ENCODE results near the gene STEAP4. TPM values are rescaled to one million over a fixed set of nuclear protein-coding genes. Genes with fewer than 3 reads are reported as not detected.

Gene STEAP4
- polyA plus RNA-seq, 2 of the 4 experiments (the other 2 are of a cell fraction) = not detected

DNA sequence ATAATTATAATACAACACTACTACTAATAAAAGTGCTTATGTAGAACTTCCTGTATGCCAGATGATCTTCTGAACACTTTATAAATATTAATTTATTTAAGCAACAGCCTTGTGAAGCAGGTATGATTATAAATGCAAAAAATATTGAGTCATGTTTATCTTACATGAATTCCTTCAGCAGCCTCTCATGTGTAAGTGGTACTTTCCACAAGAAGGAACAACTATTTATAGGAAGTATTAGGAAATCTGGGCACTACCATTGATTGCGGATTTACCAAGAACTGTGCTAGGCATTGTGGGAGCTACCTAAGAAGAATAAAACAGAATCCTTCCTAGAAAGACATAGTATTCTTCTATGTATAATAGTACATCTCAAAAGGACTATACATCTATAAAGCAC, 10.7 kb upstream of the STEAP4 start:
- H3K9me3 ChIP-seq = no peaks in the 10 kb centered on the region
- CTCF ChIA-PET = interaction anchor here (1.6 kb wide), 1 partner anchor 10 kb away, joined by 3 read pairs; no protein-coding TSS in a partner anchor
- H3K4me3 ChIP-seq = no peak overlapping the region
- ATAC-seq = no peak
- WGBS (ENCODE audit: missing lambda C conversion rate) = 69% methylated on average over 1 of the region's 1 CpG
- H3K4me1 ChIP-seq = no peaks in the 10 kb centered on the region
- no peak for DNase-seq (ENCODE audit: low read depth in 1 of 2, low spot score in 1 of 2)
- no peak overlapping the region for H3K4me2 ChIP-seq
- TF ChIP-seq BCL3 (IDR thresholded peaks at IDR 0.05) = no peak
- no peak for TF ChIP-seq ZC3H11A (IDR thresholded peaks at IDR 0.05)
- TF ChIP-seq, protein P1, sequence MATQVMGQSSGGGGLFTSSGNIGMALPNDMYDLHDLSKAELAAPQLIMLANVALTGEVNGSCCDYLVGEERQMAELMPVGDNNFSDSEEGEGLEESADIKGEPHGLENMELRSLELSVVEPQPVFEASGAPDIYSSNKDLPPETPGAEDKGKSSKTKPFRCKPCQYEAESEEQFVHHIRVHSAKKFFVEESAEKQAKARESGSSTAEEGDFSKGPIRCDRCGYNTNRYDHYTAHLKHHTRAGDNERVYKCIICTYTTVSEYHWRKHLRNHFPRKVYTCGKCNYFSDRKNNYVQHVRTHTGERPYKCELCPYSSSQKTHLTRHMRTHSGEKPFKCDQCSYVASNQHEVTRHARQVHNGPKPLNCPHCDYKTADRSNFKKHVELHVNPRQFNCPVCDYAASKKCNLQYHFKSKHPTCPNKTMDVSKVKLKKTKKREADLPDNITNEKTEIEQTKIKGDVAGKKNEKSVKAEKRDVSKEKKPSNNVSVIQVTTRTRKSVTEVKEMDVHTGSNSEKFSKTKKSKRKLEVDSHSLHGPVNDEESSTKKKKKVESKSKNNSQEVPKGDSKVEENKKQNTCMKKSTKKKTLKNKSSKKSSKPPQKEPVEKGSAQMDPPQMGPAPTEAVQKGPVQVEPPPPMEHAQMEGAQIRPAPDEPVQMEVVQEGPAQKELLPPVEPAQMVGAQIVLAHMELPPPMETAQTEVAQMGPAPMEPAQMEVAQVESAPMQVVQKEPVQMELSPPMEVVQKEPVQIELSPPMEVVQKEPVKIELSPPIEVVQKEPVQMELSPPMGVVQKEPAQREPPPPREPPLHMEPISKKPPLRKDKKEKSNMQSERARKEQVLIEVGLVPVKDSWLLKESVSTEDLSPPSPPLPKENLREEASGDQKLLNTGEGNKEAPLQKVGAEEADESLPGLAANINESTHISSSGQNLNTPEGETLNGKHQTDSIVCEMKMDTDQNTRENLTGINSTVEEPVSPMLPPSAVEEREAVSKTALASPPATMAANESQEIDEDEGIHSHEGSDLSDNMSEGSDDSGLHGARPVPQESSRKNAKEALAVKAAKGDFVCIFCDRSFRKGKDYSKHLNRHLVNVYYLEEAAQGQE (IDR thresholded peaks at IDR 0.05) = no peak
- TF ChIP-seq ELK1 (IDR thresholded peaks at IDR 0.05; ENCODE audit: low read depth, low read length) = no peak
- POLR2A ChIA-PET = no interaction called here
- no peak overlapping the region for H3K27ac ChIP-seq
- FAIRE-seq = no peak

DNA sequence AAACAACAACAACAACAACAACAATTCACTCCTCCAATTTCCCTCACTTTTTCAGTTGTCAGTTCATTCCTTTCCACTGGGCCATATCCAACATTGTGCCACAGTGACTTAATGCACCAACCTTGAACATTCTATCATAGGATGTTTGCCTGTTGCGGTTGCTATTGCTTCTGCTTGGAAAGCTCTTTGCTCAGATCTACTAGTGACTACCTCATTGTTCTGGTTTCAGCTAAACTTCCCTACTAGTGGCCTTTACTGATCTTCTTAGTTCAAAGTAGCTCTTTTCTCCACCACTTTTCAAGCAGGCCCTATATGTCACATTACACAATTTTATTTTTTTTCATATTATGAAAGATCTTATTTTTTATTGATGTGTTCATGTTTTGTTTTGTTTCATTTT, 9.8 kb upstream of the STEAP4 start:
- no peak for ATAC-seq
- FAIRE-seq = no peak
- 92% methylated on average over 1 of the region's 1 CpG for WGBS (ENCODE audit: missing lambda C conversion rate)
- no peak overlapping the region for H3K27ac ChIP-seq
- ChIA-PET CTCF (interaction anchor here (0.6 kb wide), 1 partner anchor 83 kb away, joined by 3 read pairs; no protein-coding TSS in a partner anchor), POLR2A (no interaction called here)
- TF ChIP-seq RFX5 (IDR thresholded peaks at IDR 0.05) = no peak
- no peak for DNase-seq (ENCODE audit: low read depth in 1 of 2, low spot score in 1 of 2)
- H3K4me2 ChIP-seq = no peak overlapping the region
- H3K9me3 ChIP-seq = no peaks in the 10 kb centered on the region
- H3K4me1 ChIP-seq = no peaks in the 10 kb centered on the region
- no peak overlapping the region for H3K4me3 ChIP-seq

DNA sequence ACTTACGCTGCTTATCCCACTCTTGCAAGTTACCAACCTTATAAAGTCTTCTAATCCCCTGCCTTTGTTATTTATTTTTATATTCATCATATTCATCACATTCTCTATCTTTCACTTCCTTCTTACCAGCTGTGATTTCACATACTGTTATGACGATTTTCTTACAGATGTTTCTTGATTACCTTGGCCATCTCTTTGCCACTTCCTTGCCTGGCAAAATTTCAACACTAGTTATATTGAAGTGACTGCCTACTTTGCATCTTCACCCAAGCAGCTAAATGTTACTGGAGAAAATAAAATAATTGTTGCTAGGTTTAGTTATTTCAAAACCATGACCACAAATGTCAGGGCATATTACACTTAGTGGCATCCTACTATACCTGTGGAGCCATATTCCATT, 8.8 kb upstream of the STEAP4 start:
- no peaks in the 10 kb centered on the region for H3K9me3 ChIP-seq
- no peak overlapping the region for H3K4me3 ChIP-seq
- TF ChIP-seq HDAC2 (IDR thresholded peaks at IDR 0.05) (no peak), HOXB13 (CRISPR knock-in tag; IDR thresholded peaks at IDR 0.05; ENCODE audit: low read depth) (no peak), MAZ (IDR thresholded peaks at IDR 0.05; ENCODE audit: borderline replicate concordance, low read depth, low read length) (no peak), RCOR1 (IDR thresholded peaks at IDR 0.05; ENCODE audit: low read depth, low read length) (no peak), JUNB (IDR thresholded peaks at IDR 0.05) (no peak), JUN (IDR thresholded peaks at IDR 0.05) (no peak), SMC3 (IDR thresholded peaks at IDR 0.05) (no peak), HEYL (CRISPR knock-in tag; IDR thresholded peaks at IDR 0.05) (no peak), HOXB5 (CRISPR knock-in tag; IDR thresholded peaks at IDR 0.05) (no peak), EHF (CRISPR knock-in tag; IDR thresholded peaks at IDR 0.05) (no peak), ESRRA (IDR thresholded peaks at IDR 0.05; ENCODE audit: borderline replicate concordance, low read length) (no peak), NPAS2 (CRISPR knock-in tag; IDR thresholded peaks at IDR 0.05; ENCODE audit: borderline replicate concordance) (no peak), POLR2AphosphoS2 (conservative IDR thresholded peaks at IDR 0.05; ENCODE audit: low read length) (no peak), SREBF2 (IDR thresholded peaks at IDR 0.05) (no peak)
- TF ChIP-seq, protein P2, sequence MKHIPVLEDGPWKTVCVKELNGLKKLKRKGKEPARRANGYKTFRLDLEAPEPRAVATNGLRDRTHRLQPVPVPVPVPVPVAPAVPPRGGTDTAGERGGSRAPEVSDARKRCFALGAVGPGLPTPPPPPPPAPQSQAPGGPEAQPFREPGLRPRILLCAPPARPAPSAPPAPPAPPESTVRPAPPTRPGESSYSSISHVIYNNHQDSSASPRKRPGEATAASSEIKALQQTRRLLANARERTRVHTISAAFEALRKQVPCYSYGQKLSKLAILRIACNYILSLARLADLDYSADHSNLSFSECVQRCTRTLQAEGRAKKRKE (CRISPR knock-in tag; IDR thresholded peaks at IDR 0.05; ENCODE audit: low read depth) = no peak
- TF ChIP-seq, protein P3, sequence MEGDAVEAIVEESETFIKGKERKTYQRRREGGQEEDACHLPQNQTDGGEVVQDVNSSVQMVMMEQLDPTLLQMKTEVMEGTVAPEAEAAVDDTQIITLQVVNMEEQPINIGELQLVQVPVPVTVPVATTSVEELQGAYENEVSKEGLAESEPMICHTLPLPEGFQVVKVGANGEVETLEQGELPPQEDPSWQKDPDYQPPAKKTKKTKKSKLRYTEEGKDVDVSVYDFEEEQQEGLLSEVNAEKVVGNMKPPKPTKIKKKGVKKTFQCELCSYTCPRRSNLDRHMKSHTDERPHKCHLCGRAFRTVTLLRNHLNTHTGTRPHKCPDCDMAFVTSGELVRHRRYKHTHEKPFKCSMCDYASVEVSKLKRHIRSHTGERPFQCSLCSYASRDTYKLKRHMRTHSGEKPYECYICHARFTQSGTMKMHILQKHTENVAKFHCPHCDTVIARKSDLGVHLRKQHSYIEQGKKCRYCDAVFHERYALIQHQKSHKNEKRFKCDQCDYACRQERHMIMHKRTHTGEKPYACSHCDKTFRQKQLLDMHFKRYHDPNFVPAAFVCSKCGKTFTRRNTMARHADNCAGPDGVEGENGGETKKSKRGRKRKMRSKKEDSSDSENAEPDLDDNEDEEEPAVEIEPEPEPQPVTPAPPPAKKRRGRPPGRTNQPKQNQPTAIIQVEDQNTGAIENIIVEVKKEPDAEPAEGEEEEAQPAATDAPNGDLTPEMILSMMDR (IDR thresholded peaks at IDR 0.05) = no peak
- TF ChIP-seq, protein P1 (IDR thresholded peaks at IDR 0.05) = no peak
- H3K4me2 ChIP-seq = no peak overlapping the region
- H3K27ac ChIP-seq = no peak overlapping the region
- WGBS (ENCODE audit: missing lambda C conversion rate) = 4% methylated on average over 2 of the region's 2 CpGs
- DNase-seq (ENCODE audit: low read depth in 1 of 2, low spot score in 1 of 2) (no peak), ATAC-seq (no peak), FAIRE-seq (no peak)
- H3K4me1 ChIP-seq = no peaks in the 10 kb centered on the region
- CTCF ChIA-PET = no interaction called here
- POLR2A ChIA-PET = no interaction called here

Data from A549 (cell line).